Activated naive CD4-positive, alpha-beta T cell (primary cell): ENCODE results near the gene TMEM143.
A peak's percentile ranks its signal among the peaks of the same experiment; 100 is the strongest.

Experiments used
- DNase-seq, 4 experiments: peaks; one replicate each; lab custom pipeline; 2025; lab: John Stamatoyannopoulos, UW

The TMEM143 gene

DNA sequence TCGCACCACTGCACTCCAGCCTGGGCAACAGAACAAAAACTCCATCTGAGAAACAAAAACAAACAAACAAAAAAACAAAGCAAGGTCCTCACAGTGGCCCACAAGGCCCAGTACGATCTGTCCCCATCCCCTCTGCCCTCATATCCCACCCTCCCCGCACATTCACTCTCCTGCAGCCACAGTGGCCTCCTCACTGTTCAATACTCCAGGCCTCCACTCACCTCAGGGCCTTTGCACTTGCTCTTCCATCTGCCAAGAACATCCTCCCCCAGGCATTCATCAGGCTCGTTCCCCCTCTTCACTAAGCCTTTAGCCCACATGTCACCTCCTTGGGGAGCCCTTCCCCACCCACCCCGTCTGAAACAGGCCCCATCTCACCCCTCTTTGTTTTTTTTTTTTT, 4.6 kb downstream of the TMEM143 start:
- DNase-seq: no peak

DNA sequence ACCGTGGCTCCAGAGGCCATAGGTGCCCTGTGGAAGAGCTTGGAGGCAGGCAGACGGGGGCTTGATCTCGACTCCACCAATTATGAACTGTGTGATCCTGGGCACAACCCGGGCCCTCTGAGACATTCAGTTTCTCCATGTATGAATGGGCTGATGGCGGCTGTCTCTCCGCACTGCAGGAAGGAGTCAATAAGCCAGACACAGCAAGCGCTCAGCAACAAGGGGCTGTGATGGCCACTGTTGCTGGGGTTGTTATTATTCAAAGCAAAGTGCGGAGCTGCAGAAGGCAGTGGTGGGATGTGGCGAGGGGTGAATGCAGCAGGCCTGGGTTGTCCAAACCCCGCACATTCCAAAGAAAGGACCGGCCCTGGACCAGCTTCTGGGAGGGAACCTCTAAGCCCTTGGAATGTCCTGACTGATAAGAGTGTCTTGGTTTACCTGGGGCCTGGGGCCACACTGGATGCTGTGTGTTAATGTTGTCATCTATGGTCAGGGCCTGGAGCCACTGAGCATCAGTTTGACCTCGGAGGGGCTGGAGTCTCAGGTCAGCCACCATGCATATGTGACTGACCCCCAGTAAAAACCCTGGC, 8.3 kb downstream of the TMEM143 start:
- no peak for DNase-seq

DNA sequence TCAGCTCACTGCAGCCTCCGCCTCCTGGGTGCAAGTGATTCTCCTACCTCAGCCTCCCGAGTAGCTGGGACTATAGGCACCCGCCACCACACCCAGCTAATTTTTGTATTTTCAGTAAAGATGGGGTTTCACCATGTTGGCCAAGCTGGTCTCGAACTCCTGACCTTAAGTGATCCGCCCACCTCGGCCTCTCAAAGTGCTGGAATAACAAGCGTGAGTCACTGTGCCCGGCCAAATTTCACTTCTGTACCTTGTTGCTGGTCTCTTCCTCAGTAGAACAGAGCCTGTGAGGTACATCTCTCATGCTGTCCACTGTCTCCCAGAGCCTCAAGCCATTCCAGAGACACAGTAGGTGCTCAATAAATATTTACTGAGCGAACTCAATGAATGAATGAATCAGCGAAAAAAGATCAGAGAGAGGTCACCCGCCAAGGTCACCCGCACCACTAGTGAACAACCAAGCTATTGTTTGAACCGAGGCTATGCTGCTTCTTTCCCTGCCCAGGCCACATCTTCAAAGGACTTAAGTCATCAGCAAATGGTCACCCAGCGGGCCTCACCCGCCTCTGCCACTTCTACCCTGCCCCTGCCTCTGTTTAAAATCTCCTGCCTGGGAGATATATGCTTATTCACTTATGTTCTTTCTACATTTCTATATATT, 9.3 kb downstream of the TMEM143 start:
- no peak for DNase-seq

DNA sequence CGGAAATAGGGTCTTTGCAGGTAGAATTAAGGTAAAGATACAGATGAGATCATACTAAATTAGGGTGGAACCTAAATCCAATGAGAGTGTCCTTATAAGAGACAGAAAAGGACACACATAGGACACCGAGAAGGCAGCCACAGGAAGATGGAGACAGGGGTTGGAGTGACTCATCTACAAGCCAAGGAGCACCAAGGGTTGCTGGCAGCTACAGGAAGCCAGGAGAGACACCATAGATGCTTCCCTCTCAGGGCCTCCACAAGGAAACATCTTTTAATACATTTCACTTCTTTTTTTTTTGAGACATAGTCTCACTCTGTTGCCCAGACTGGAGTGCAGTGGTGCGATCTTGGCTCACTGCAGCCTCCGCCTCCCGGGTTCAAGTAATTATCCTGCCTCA, 10.1 kb downstream of the TMEM143 start:
- DNase-seq: no peak

DNA sequence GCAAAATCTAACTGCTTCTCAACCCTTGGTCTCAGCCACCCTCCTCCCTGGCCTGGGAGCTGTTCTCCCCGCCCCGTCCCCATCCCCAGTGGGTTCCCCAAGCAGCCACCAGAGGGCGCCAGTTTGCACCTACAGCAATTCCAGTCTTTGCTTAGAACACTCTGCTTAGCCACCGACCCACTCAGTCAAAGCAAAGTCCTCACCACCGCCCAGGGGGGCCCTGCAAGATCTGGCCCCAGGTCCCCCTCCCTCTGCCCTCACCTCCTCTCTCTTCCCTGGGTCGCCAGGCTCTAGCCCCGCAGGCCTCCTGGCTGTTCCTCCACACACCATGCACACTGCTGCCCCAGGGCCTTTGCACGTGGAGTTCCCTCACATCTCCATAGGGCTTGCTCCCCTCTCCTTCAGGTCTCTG, 12.4 kb downstream of the TMEM143 start:
- peak; percentile 66 to 72 (median 68) for DNase-seq

DNA sequence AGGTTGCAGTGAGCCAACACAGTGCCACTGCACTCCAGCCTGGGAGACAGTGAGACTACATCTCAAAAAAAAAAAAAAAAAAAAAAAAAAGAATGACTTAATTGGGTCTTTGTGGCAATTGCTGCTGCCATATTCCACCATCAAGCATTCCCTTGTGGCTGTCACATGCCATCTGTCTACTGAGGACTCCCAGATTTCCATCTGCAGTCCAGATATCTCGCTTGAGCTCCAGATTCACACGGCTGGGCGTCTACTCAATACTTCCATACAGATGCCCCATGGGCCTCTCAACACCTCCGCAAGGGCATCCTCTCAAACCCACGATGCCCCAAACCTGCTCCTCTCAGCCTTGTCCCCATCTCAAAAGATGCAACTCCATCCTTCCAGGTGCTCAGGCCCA, 12.9 kb downstream of the TMEM143 start:
- no peak for DNase-seq

DNA sequence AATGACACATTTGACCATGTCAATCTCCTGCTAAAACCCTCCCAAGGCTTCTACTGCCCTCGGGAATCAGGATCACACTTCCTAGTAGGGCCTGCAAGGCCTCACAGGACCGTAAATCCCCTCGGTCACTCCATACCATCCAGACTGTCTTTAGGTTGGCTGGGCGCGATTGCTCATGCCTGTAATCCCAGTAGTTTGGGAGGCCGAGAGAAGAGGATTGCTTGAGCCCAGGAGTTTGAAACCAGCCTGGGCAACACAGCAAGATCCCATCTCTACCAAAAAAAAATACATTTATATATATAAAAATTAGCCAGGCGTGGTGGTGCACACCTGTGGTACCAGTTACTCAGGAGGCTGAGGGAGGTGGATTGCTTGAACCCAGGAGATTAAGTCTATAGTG, 15.0 kb downstream of the TMEM143 start:
- DNase-seq: no peak

DNA sequence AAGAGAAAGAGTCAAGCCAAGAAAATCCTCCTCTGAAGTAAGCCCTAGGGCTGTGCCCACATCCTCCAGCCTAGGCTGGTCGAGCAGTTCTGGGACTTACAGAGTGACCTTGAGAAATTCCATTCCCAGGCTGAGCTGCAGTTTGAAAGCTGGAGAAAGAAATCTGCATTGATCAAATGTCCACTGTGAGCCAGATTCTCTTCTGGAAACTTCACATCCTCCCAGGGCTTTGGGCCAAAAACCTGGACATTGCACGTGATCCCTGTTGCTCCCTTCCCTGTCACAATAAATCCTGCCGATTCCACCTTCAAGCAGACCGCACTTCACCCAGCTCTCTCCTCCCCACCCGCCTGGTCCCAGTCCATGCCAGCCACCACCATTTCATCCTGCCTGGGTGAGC, 15.7 kb downstream of the TMEM143 start:
- no peak for DNase-seq

DNA sequence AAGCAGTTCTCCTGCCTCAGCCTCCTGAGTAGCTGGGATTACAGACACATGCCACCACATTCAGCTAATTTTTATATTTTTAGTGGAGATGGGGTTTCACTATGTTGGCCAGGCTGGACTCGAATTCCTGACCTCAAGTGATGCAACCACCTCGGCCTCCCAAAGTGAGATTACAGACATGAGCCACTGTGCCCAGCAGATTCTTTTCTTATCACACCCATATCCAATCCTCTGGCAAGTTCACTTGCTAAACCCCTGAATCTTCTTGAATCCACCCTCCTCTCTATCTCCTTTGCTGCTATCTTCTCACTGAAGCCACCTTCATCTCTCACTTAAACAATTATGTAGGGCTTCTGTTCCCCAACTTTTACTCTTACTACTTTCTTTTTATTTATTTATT, 17.5 kb downstream of the TMEM143 start:
- no peak for DNase-seq

DNA sequence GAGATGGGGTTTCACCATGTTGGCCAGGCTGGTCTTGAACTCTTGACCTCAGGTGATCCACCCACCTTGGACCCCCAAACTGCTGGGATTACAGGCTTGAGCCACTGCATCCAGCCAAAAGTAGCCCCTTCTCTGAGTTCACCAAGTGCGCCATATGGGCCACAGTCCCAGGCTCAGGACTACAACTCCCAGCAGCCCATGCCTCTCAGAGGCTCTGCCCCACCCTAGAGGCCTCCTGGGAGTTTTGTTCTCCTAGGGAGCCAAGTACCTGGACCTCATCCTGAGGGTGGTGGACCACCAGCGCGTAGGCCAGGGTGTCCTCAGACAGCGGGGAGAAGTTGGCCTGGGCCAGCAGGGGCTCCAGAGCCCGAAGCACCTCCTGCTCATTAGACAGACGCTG, 18.8 kb downstream of the TMEM143 start:
- DNase-seq: no peak

DNA sequence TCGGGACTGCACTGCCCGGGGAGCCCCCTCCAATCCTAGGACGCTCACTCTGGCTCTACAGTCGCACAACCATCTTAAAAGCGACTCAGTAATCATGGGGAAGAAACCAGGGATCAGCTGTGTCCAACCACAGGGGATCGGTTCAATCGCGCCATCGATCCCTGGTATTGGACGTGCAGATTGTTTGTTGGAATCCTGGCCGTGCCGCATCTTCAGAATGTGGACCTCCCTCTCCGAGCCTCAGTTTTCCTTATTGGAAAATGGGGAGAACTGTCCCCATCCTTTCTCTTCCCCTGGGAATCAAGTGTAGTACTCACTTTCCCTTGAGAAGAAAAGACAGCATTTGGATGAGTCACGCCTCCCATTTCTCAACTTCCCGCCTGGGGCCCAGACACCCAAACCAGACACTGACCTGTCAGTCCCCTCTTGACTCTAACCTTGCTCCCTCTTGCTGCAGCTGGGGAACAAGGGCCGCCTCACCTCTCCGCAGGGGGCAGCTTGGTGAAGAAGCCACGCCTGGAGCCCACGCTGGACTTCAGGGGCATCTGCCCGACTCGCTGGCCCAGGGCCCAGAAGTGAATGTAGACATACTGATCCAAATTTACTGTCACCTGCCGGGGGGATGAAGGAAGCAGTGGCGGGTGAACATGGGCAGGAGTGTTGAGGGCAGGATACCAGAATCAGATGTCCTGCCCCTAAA, 20.7 kb downstream of the TMEM143 start:
- DNase-seq: no peak

DNA sequence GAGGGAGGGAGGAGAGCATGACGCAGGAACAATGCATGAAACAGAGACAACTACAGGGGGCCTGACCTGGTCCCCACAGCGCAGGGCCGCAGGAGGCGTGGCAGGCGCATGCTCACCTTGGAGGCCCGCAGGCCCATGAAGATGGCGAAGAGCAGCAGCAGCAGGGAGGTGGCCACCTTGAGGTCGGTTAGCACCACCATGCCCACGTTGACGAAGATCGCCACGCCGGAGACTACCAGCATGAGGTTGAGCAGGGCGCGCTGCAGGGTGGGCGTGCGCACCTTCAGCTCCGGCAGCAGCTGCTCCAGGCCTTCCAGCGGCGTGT, 21.4 kb downstream of the TMEM143 start:
- DNase-seq: no peak

DNA sequence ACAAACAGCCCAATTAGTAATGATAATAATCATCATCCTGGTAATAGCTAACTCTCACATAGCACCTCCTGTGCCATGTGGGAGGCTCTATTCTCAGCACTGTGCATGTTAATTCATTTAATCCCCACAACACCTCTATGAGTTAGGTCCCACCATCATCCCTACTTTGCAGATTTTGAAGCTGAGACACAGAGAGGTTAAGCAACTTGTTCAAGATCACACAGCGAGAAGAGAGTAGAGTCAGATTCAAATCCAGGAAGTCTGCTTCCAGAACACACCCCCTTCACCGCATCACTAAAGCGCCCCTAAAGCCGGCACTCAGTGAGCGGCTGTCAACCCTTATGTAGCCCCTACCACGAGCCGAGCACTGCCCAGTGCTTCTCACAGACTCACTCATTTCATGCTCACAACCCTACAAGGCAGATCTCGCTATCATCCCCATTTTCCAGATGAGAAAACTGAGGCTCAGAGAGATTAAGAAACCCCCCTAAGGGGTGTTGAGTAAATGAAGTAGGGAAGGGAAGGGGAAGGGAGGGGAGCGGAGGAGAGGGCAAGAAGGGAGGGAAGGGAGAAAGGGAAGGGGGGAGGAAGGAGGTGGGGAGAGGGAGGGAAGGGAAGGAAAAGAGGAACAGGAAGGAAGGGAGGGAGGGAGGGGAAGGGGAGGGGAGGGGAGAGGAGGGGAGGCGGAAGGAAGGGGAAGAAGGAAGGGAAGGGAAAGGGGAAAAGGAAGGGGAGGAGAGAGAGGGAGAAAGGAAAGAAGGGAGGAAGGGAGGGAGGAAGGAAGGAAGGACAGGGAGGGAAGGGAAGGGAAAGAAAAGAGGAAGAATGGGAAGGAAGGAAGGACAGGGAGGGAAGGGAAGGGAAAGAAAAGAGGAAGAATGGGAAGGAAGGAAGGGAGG, 22.0 kb downstream of the TMEM143 start:
- no peak for DNase-seq

DNA sequence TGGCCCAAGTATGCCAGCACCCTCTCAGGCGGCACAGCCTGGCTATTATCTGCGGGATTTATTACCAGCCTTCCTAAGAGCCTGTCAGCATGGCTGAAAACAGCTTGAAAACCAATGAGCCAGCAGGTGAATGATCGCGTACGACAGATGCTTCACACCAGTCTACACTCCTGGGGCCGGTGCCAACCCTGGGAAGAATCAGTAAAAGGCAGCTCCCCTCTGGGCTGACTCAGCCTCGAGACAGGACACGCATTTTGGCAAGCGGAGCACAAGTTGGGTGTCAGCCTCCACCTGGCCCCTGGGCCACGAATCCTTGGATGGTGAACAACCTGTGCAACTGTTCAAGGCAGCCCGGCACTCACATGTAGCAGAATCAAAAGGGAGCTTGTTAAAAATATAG, 22.7 kb downstream of the TMEM143 start:
- DNase-seq: no peak

DNA sequence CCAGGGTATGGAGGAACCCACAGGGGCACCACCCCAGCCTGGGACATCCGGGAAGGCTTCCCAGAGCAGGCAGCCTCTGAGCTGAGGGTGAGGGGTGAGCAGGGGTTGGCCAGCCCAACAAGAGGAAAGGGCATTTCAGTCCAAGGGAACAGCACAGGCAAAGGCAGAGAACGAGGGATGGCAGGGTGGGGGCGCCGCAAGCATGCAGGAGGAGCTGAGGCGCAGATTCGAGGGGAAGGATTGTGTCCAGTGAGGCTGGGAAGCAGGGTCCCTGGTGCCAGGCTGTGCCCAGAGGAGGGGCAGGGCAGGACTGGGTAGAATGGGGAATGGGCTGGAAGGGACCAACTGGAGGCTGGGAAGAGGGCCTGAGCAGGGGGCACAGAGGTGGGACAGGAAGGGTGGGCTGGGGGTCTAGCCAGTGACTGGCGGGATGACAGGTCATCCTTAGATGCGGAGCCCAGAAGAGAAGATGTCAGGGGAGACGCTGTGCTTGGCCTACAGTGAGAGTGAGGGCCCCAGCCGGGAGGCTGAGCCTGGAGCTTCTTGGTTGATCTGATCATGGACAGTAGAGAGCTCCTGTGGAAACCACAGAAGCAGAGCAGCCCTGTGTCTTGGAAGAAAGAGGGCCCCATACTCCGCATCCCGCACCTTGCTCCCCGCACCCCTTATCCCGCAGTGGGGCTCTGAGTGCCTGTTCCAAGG, 24.8 kb downstream of the TMEM143 start:
- DNase-seq: no peak

DNA sequence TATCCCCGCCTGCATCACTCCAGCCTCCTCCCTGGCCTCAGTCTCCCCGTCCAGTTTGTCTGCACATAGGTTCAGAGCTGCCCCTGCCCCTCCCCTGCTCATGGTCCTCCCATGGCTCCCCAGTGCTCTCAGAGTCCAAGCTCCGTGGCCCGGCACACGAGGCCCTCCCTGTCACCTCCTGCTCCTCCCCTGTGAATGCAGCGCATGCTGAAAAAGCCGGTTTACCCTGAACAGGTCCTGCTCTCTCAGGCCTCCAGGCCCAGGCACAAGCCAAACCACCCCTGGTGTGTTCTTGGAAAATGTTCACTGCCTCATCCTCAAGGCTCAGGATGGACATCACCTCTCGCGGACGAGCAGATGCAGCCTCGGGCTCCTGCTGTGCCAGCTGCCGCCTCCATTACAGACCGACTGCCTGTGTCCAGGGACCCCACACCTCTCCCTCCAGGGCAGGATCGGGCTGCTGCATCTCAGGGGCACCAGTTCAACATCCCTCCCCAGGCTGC, 25.4 kb downstream of the TMEM143 start:
- DNase-seq: no peak

DNA sequence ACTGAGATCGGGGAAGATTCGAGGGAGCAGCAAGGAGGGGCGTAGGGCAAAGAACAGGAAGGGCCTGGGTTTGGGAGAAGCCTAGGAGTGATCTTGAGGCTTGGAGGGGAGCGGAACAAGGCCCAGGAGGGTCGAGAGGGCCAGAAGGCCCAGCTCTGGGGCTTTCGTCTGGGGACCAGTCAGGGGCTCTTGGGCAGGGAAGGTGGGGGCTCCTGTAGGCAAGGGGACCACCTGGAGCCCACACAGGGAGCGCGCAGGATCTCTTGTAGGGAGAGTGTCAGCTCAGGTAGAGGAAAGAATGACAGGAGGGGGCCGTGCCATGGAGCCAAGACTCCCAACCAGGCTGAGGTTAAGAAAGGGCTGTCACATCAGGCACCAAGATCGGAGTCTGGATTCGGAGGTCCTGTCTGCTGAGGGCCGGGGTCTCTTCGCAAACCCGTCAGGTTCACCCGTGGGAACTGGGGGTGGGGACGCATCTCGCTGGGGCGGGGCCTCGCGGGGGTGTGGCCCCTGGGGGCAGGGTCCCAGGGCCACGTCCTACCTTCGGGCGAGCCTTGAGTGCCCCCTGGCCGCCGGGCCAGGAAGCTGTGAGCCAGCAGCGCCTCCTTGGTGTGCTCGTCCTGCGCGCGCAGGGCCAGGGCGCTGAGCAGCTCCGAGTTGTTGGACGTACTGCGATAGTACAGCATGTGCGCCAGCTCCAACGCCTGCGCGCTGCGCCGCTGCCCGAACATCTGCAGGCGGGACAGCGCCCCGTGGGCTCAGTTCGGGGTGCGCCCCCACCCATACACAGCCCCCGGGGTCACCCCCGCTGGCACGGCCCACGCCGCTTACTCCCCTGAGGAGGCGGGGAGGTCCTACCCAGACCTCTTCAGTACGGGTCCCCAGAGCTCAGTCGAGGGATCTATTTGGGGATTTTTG, 30.0 kb downstream of the TMEM143 start:
- DNase-seq: peak; percentile 69 to 94 (median 83)

DNA sequence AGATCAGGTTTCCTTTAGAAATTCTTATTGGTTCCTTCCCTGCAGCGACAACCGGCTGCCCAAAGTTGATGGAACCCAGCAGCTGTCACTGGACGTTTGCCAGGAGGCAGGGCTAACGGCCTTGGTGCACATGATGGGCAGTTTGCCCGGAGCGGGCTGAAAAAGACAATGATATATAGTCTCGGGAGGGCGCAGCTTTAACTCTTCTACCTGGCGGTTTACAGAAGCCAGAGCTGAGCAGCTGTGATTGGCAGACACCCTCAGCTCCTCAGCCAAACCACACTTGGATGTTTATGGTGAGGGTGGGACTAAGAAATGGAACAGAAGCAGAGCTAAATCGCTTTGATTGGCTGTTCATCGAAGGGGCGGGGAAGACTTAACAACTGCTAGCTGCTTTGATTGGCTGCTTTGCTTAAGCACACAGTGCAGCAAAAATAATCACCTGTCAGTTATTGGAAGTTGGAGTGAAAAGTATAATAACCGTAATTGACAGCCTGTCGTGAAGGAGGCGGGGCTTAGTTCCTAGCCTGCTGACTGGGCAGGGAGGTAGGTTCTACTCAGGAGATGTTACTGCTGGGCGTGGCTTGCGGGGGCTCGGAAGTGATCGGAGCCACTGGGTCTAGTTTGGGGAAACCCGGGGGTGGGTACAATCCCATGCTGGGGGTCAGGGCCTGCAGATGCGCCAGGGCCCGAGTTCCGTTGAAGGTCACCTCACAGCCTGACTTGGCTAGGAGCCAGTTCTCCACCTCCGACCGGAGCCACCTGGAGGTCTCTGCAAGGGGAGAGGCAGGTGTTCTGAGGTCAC, 30.9 kb downstream of the TMEM143 start:
- DNase-seq: peak; percentile 54 to 88 (median 72)

DNA sequence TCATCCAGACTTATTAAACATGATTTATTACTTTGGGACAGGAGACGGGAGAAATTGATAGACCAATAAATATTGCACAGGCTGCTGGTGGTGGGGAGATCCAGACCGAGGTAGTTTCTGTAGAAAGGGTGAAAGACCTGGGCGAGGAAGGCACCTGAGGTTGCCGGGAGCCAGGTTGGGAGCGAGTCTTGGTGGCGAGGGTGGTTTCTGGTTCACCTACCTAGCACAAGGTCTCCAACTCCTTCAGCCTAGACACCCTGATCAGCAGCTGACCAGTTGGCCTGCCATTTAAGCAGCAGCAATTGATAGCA, 31.4 kb downstream of the TMEM143 start:
- no peak for DNase-seq
